ENCODE measurements around the gene SLC28A1. TPM values are rescaled to one million over a fixed set of nuclear protein-coding genes. Genes with fewer than 3 reads are reported as not detected.
A peak's percentile ranks its signal among the peaks of the same experiment; 100 is the strongest.

Gene SLC28A1
- total and polyA plus RNA-seq, 2 experiments from 2014 or later: 0.24 to 0.45 TPM

GRCh38 chr15:84981054-84981710 is 96.7 kb downstream of the SLC28A1 start:
- H3K4me3 ChIP-seq: peak overlapping the region; percentile 57
- TF ChIP-seq CTCF (IDR thresholded peaks at IDR 0.05; ENCODE audit: low read depth, low read length): peak; percentile 7
- H3K27ac ChIP-seq: peak overlapping the region; percentile 88
- peak; percentile 94 to 99 for DNase-seq (ENCODE audit: low read depth in 1 of 2, low spot score in 1 of 2)
- H3K9me3 ChIP-seq (ENCODE audit: low read depth): no peaks in the 10 kb centered on the region
- H3K27me3 ChIP-seq: peaks cover 18% of the 10 kb centered on the region
- H3K4me1 ChIP-seq (ENCODE audit: low read depth): peaks cover 22% of the 10 kb centered on the region
- H3K36me3 ChIP-seq: no peaks in the 10 kb centered on the region

GRCh38 chr15:84981711-84982300 is 97.3 kb downstream of the SLC28A1 start, which contains the start of gene PDE8A:
TSS of gene PDE8A (plus strand) at chr15:84981856. CDS start at chr15:84982163, 307 bp downstream.
- Histone ChIP-seq H3K9me3 (ENCODE audit: low read depth) (no peaks in the 10 kb centered on the region), H3K27me3 (peaks cover 18% of the 10 kb centered on the region), H3K27ac (peak within 1 kb of the TSS; percentile 88), H3K4me1 (ENCODE audit: low read depth) (peaks cover 25% of the 10 kb centered on the region), H3K4me3 (peak within 1 kb of the TSS; percentile 57), H3K36me3 (no peaks in the 10 kb centered on the region)
- TF ChIP-seq CTCF (IDR thresholded peaks at IDR 0.05; ENCODE audit: low read depth, low read length): no peak
- peak; percentile 62 to 64 for DNase-seq (ENCODE audit: low read depth in 1 of 2, low spot score in 1 of 2)

- H3K27me3 ChIP-seq: peaks cover 18% of the 10 kb centered on the region
- peak; percentile 34 to 44 for DNase-seq (ENCODE audit: low read depth in 1 of 2, low spot score in 1 of 2)
- peak overlapping the region; percentile 57 for H3K4me3 ChIP-seq
- H3K36me3 ChIP-seq: no peaks in the 10 kb centered on the region
- H3K9me3 ChIP-seq (ENCODE audit: low read depth): no peaks in the 10 kb centered on the region
- H3K27ac ChIP-seq: no peak overlapping the region
- H3K4me1 ChIP-seq (ENCODE audit: low read depth): peaks cover 25% of the 10 kb centered on the region
- TF ChIP-seq CTCF (IDR thresholded peaks at IDR 0.05; ENCODE audit: low read depth, low read length): no peak
These were observed 97.9 kb downstream of the SLC28A1 start for GRCh38 chr15:84982301-84982920.

- H3K36me3 ChIP-seq: no peaks in the 10 kb centered on the region
- no peak for TF ChIP-seq CTCF (IDR thresholded peaks at IDR 0.05; ENCODE audit: low read depth, low read length)
- no peak for DNase-seq (ENCODE audit: low read depth in 1 of 2, low spot score in 1 of 2)
- peaks cover 25% of the 10 kb centered on the region for H3K4me1 ChIP-seq (ENCODE audit: low read depth)
- peaks cover 18% of the 10 kb centered on the region for H3K27me3 ChIP-seq
- no peak overlapping the region for H3K27ac ChIP-seq
- H3K4me3 ChIP-seq: no peak overlapping the region
- H3K9me3 ChIP-seq (ENCODE audit: low read depth): no peaks in the 10 kb centered on the region
These were observed 98.8 kb downstream of the SLC28A1 start for GRCh38 chr15:84983294-84983693.

- no peak overlapping the region for H3K27ac ChIP-seq
- H3K4me3 ChIP-seq: no peak overlapping the region
- TF ChIP-seq CTCF (IDR thresholded peaks at IDR 0.05; ENCODE audit: low read depth, low read length): no peak
- H3K27me3 ChIP-seq: peaks cover 18% of the 10 kb centered on the region
- DNase-seq (ENCODE audit: low read depth in 1 of 2, low spot score in 1 of 2): no peak
- H3K9me3 ChIP-seq (ENCODE audit: low read depth): no peaks in the 10 kb centered on the region
- H3K36me3 ChIP-seq: no peaks in the 10 kb centered on the region
- H3K4me1 ChIP-seq (ENCODE audit: low read depth): peaks cover 25% of the 10 kb centered on the region
These were observed 99.2 kb downstream of the SLC28A1 start for GRCh38 chr15:84983711-84984110.

All from cardiac muscle cell (in vitro differentiated cells and primary cell).